OCI-LY7 (cell line): ENCODE measurements around the gene CNOT3.

Source experiments
- CTCF ChIP-seq: fragments of 200-600 bp; sonication (generic); conservative IDR thresholded peaks from 2 replicates; pipeline ENCODE4 v1.5.1; 2014; ENCODE audit warnings: mild to moderate bottlenecking, antibody characterized with exemption, low read length, moderate library complexity, mixed read lengths
- EZH2phosphoT487 ChIP-seq: fragments of 200-600 bp; sonication (generic); IDR thresholded peaks from 2 replicates; pipeline ENCODE4 v1.6.1; 2018; ENCODE audit warnings: low read depth, borderline replicate concordance, mild to moderate bottlenecking, mixed run types, antibody characterized with exemption, low read length, moderate library complexity, mixed read lengths

DNA sequence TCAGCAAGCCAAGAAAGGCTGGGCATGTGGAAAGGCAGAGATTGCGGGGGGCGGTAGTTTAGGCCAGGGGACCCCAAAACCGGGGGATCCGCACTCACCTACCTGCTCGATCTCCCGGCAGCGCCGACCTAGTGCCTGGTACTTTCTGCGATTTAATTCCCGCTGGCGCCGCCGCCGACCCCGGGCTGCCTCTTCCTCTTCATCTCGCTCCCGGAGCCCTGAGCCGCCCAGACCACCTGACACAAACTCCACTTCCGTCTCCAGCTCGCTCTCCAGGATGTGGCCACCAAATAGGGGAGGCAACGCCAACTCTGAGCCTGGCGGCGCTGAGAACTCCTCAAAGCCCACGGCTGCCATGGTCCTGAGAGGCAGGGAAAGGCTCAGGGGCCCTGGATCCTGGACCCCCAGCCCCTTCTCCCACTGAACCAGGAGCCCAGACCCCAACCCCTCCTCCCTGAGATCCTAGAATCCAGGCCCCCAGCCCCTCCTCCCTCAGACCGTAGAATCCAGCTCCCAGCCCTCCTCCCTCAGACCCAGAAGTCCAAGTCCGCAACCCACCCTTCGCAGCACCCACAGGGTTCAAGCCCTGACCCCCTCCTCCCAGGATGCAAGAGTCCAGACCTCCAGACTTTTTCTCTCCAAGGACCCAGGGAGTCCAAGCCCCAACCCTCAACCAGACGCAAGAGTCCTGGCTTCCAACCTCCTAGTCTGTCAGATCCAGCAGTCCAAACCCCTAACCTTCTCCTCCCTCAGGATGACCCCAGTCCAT is 23.0 kb upstream of the CNOT3 start:
- TF ChIP-seq CTCF (no peak), EZH2phosphoT487 (no peak)
